ENCODE results near the gene ARHGEF10L. TPM values are rescaled to one million over a fixed set of nuclear protein-coding genes. Genes with fewer than 3 reads are reported as not detected.

The ARHGEF10L gene
- total RNA-seq, 1 experiment from 2014 or later: 54.2 TPM

GRCh38 chr1:17550729-17551584 is 11.5 kb downstream of the ARHGEF10L start:
- peak; percentile 51 for DNase-seq (ENCODE audit: low spot score)

- peak; percentile 44 for DNase-seq (ENCODE audit: low spot score)
These were observed 12.3 kb downstream of the ARHGEF10L start for GRCh38 chr1:17551755-17552234.

- DNase-seq (ENCODE audit: low spot score): peak; percentile 93
These were observed 14.6 kb downstream of the ARHGEF10L start for GRCh38 chr1:17553975-17554700.

- DNase-seq (ENCODE audit: low spot score): no peak
These were observed 15.5 kb downstream of the ARHGEF10L start for GRCh38 chr1:17554954-17555353.

GRCh38 chr1:17557986-17558385 is 18.5 kb downstream of the ARHGEF10L start:
- no peak for DNase-seq (ENCODE audit: low spot score)

- no peak for DNase-seq (ENCODE audit: low spot score)
These were observed 19.0 kb downstream of the ARHGEF10L start for GRCh38 chr1:17558541-17558940.

- DNase-seq (ENCODE audit: low spot score): no peak
These were observed 19.6 kb downstream of the ARHGEF10L start for GRCh38 chr1:17558954-17559614.

GRCh38 chr1:17559615-17560419 is 20.3 kb downstream of the ARHGEF10L start:
- peak; percentile 83 for DNase-seq (ENCODE audit: low spot score)

GRCh38 chr1:17561247-17561548 is 21.7 kb downstream of the ARHGEF10L start:
- no peak for DNase-seq (ENCODE audit: low spot score)

GRCh38 chr1:17561561-17561985 is 22.1 kb downstream of the ARHGEF10L start:
- DNase-seq (ENCODE audit: low spot score): peak; percentile 77

- no peak for DNase-seq (ENCODE audit: low spot score)
These were observed 22.9 kb downstream of the ARHGEF10L start for GRCh38 chr1:17562375-17562774.

GRCh38 chr1:17563494-17564281 is 24.2 kb downstream of the ARHGEF10L start:
- DNase-seq (ENCODE audit: low spot score): no peak

GRCh38 chr1:17564458-17565393 is 25.2 kb downstream of the ARHGEF10L start:
- peak; percentile 69 for DNase-seq (ENCODE audit: low spot score)

- DNase-seq (ENCODE audit: low spot score): no peak
These were observed 26.2 kb downstream of the ARHGEF10L start for GRCh38 chr1:17565461-17566252.

- no peak for DNase-seq (ENCODE audit: low spot score)
These were observed 26.9 kb downstream of the ARHGEF10L start for GRCh38 chr1:17566417-17566816.

GRCh38 chr1:17566892-17567291 is 27.4 kb downstream of the ARHGEF10L start:
- no peak for DNase-seq (ENCODE audit: low spot score)

- DNase-seq (ENCODE audit: low spot score): no peak
These were observed 28.1 kb downstream of the ARHGEF10L start for GRCh38 chr1:17567582-17567981.
